NCI-H82 treated with DMSO at 0.1 percent for 48 hours (cell line): ENCODE data around the gene SSTR4.
"Not testable (repeated sequence)": the region's sequence is repeated elsewhere in the genome, so short reads cannot be mapped to it uniquely, and the experiment has no call there.

Source experiments
- DNase-seq: peaks from one replicate; lab custom pipeline; 2025; ENCODE audit not compliant: unreplicated experiment; lab: John Stamatoyannopoulos, UW

SSTR4 gene

DNA sequence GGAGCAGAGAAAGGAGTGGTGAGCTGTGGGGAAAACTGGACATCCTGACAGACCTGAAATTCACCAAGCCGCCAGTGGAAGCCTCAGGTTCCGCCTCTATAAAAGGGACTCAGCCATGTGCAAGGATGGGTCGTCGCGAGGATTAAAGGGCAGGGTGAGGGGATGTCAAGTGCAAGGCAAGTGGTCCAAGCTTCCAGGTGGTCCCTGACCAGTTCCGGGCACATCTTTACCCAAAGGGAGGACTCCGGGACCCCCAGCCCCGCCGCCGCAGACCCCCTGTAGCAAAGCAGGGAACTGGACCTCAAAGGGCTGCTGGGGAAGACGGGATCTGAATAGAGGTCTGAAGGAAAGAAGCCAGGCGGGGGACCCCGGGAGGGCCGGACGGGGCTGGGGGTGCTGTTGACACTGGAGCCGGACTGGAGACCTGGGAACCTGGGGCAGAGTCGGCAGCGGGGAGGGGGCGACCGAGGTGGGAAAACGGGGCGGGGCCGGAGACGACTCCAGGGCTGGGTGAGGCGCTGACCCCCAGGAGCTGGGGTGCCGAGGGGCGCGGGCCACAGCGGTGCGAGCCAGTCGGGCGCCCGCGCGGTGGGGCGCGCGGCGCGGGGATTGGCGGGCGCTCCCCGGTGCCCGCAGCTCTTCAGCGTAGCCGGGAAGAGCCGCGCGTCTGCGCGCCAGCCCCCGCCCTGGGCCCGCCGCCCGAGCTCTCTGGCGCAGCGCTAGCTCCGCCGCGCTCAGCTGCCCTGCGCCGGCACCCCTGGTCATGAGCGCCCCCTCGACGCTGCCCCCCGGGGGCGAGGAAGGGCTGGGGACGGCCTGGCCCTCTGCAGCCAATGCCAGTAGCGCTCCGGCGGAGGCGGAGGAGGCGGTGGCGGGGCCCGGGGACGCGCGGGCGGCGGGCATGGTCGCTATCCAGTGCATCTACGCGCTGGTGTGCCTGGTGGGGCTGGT, at the start of gene SSTR4:
SSTR4 (plus strand) TSS at position 592 of the 951 bp plus-strand sequence; CDS start at position 764, 172 bp downstream.
- no peak for DNase-seq

DNA sequence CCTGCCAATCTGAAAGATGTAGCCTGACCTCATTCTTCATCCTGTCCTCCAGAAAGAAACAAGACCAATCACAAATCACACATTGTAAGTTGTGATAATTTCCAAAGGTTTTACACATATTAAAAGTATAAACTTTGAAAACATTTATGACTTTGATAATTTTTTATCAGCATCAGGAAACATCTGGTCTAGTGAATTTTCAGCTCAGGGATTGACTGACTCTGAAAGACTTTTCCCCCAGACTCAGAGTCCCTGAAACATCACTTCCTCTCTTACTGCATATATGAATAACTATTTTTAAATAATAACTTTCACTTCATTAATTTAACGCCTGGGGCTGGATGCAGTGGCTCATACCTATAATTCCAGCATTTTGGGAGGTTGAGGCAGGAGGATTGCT, 48.5 kb upstream of the SSTR4 start:
- no peak for DNase-seq

DNA sequence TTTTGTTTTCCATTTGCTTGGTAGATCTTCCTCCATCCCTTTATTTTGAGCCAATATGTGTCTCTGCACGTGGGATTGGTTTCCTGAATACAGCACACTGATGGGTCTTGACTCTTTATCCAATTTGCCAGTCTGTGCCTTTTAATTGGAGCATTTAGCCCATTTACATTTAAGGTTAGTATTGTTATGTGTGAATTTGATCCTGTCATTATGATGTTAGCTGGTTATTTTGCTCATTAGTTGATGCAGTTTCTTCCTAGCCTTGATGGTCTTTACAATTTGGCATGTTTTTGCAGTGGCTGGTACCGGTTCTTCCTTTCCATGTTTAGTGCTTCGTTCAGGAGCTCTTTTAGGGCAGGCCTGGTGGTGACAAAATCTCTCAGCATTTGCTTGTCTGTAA, 43.7 kb upstream of the SSTR4 start:
- not testable (repeated sequence) for DNase-seq

GRCh38 chr20:22993823-22994222, 41.3 kb upstream of the SSTR4 start:
- DNase-seq, result no peak

- DNase-seq, result no peak
These were observed 39.2 kb upstream of the SSTR4 start for GRCh38 chr20:22995923-22996322.

GRCh38 chr20:22998476-22998875, 36.6 kb upstream of the SSTR4 start:
- DNase-seq, result no peak

- no peak for DNase-seq
These were observed 35.4 kb upstream of the SSTR4 start for GRCh38 chr20:22999756-23000155.

DNA sequence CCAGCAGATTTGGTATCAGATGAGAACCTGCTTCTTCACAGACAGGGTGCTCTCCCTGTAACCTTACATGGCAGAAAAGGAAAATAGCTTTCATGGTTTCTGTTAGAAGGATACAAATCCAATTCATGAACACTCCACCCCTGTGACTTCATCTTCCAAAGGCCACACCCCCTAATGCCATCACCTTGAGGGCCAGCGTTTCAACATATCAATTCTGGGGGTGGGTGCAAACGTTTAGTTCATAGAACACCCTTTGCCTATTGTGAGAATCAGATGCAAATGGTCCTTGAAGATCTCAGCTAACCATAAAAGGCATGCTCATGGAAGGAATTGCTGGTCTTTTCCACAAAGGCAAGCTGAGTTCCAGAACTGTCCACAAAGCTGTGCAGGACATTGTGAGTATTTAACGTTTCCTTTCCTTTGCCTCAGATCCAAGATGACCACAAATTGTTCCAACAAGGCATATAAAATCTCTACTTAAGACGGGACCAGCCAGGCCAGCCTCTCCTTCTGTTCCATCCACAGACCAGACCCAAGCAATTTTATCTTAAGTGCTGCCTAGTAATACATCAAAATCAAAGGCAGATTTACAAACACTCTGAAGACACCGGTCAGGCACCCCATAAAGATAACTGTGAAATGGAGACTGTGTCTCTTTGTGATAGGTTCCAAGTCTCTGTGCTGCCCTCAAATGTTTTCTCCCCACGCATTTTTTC, 34.7 kb upstream of the SSTR4 start:
- no peak for DNase-seq

DNA sequence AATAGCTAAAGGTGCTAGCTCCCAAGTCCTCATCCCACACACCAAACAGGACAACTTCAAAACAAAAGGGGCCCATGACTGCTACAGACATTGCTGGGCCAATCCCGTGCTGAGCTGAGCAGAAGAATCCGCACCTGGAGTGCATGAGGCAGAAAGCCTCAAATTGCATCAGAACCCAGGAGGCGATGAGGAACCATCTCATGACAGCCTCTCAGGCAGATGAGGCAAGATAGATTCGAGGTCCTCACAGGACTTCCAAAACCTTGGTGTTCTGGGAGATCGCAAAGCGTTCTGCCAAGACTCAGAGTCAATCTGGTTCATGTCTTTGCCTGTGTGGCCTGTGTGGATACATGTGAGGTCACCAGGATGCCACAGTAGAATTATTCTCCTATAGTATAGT, 32.8 kb upstream of the SSTR4 start:
- DNase-seq, result no peak

- DNase-seq, result no peak
These were observed 32.0 kb upstream of the SSTR4 start for GRCh38 chr20:23003077-23003635.

DNA sequence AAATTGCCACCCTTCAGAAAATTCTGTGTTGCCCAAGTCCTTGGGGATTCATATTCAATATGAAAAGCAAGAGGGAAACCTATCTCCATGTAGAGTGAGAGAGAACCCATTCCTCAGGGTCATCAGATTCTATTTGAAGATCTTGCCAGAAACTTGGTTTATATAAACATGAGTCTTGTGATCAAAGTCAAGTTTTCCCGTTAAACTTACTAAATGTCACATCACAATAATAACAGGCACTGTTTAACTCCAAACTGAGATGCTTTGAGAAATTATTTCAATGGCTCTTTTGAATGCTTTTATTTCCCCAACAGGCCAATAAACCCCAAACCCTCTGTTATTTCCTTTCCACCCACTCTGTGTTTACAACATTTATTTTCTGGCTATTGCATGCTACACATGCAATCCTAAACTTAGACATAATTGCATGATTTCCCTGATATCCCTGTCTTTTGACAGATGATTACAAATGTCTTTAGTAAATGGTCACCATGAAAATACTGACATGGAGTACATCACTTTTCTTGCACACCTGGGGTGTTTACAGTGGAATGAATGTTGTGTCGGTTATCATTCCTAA, 31.1 kb upstream of the SSTR4 start:
- DNase-seq, result no peak

DNA sequence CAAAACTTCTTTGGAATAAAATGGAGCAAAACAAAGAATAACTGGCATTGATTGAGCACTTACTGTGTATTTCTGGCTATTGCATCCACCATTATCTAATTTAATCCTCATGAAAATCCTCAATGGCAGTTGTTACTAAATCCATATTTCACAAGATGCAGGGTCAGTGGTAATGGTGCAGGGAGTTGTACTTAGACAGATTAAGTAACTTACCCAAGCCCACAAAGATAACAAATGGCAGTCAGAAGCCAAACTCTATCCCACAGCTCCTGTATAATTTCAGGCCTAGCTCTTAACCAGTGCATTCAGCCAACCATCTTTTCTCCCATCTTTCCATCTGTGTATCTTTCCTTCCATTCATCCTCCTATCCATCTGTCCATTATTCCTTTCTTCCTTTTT, 29.3 kb upstream of the SSTR4 start:
- no peak for DNase-seq

GRCh38 chr20:23007462-23007861, 27.6 kb upstream of the SSTR4 start:
- DNase-seq, result no peak

GRCh38 chr20:23007886-23008655, 27.0 kb upstream of the SSTR4 start:
- DNase-seq, result no peak

- DNase-seq, result no peak
These were observed 26.4 kb upstream of the SSTR4 start for GRCh38 chr20:23008667-23009066.

DNA sequence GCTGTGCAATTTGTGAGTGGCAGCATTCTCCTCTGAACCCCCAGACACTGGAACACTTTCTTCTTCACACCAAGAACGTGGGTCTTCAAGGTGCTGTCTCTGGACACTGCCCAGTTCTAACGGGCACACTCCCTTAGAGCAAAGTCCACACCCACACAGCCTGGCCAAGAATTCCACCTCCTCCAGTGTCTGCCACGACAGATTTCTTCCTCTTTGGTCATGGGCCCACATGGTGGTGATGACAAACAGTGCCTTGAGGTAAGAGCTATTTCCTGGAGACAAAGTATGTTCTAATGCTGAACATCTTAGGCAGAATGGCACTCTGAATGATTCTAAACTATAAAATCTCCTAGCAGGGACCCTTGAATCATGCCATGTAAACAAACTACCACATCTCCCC, 25.5 kb upstream of the SSTR4 start:
- DNase-seq, result no peak

DNA sequence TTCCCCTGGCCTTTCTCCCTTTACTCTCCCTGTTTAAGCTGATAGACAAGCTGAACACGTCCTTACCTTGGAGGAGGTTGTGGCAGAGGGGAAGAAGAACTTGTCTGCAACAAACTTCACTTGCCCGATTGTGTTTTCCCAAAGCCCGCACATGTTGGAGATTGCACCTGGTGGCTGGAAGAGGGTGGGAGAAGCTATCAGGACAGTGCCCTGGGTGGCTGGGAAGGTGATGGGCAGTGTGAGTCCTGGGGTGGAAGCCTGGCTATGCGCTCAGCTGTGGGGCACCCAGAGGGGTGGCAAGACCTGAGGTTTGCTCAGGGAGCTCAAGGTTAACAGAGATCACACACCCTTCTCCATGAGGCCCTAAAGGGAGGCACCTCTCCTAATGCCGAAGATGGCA, 25.0 kb upstream of the SSTR4 start:
- DNase-seq, result no peak

DNA sequence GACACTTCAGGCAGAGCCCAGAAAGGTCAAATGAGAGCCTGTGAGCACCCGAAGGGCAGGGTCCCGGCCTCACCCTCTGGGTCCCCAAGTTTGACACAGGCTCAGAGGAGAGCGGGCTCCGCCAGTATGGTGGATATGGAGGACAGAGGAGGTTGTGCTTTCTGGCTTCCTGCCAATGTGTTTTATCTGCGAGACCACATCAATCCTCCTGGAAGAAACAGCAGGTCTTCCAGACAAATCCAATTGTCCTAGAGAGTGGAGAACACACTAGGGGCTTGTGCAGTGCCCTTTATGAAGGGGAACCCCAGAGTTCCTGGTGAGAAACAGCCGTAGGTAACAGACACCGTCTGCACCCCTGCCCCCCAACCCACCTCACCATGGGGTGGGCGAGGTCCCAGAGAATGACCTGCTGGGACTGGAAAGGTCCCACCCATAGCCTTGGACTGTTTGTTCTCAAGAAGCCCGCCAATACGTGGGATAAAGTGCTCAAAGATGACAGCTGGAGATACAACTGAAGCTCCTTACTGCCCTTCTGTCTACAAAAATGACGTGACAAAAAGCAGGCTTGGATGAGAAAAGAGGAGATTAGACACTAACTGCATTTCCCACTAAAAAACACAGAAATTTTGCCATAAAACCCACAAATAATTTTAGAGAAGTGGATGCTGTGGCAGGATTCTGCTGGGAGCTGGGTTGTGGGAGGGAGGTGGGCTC, 23.9 kb upstream of the SSTR4 start:
- peak; percentile 71 for DNase-seq

DNA sequence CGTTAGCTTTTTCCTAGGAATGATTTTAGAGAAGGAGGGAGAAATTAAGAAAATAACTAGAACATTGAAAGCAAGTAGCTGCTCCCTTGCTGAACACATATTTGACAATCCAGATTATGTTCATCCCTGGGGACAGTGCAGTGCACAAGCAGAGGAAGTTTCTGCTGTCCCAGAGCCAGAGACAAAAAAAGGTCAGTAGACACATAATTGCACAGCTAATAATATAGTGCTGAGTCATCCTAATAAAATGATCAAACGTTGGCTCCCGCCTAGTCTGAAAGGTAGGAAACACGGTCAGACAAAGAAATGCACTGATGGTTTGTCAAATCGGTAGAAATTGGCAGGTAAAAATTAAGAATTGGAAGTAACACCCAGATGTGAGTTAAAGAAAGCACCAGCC, 21.7 kb upstream of the SSTR4 start:
- DNase-seq, result no peak

- DNase-seq, result no peak
These were observed 17.6 kb upstream of the SSTR4 start for GRCh38 chr20:23017516-23017915.
